Prostate gland (tissue), 2 donors: ENCODE results near the gene PRPF18. TPM values are rescaled to one million over a fixed set of nuclear protein-coding genes. Genes with fewer than 3 reads are reported as not detected.

ENCODE experiments used
- DNase-seq: peaks from one replicate; pipeline ENCODE4 v3.0.0-alpha.2; 2019; ENCODE audit warnings: low spot score
- H3K27ac ChIP-seq, 2 donors: fragments of 200-600 bp; sonication (generic); 2 replicates each; pipeline ENCODE4 v1.5.1; 2017 to 2019
- H3K27me3 ChIP-seq: fragments of 200-600 bp; sonication (generic); replicated peaks from 2 replicates; pipeline ENCODE4 v1.5.1; 2019; ENCODE audit not compliant: insufficient read depth
- H3K36me3 ChIP-seq, 2 donors: fragments of 200-600 bp; sonication (generic); 1 replicate in 1 of 2; 2 replicates in 1 of 2; pipeline versions ENCODE4 v1.5.1 to v1.8.1; 2017 to 2019
- H3K4me1 ChIP-seq: fragments of 200-600 bp; sonication (generic); replicated peaks from 2 replicates; pipeline ENCODE4 v1.5.1; 2019
- H3K4me3 ChIP-seq, 2 donors: fragments of 200-600 bp; sonication (generic); 2 replicates each; pipeline ENCODE4 v1.5.1; 2017 to 2019
- H3K9me3 ChIP-seq: fragments of 200-600 bp; sonication (generic); 2 replicates; pipeline ENCODE4 v1.5.1; 2017
- CTCF ChIP-seq, 4 experiments: fragments of 200-600 bp in 2 of 4; fragments of 450-650 bp in 2 of 4; sonication (generic) in 2 of 4; IDR thresholded peaks; 1 replicate in 3 of 4; 2 replicates in 1 of 4; pipeline ENCODE4 v1.5.1; 2016 to 2019; ENCODE audit warnings: antibody characterized with exemption in 4 of 4, mild to moderate bottlenecking in 2 of 4, moderate library complexity in 2 of 4
- POLR2A ChIP-seq: fragments of 450-650 bp; IDR thresholded peaks from one replicate; pipeline ENCODE4 v1.6.1; 2016; ENCODE audit warnings: antibody characterized with exemption, mild to moderate bottlenecking
- POLR2AphosphoS5 ChIP-seq: sonication (generic); formaldehyde crosslinking; IDR thresholded peaks from one replicate; pipeline ENCODE4 v1.6.1; 2017; ENCODE audit warnings: antibody characterized with exemption
- WGBS: methylation state at CpG from one replicate; pipeline ENCODE4 v1.1.5; 2018; 5-methylcytosine and 5-hydroxymethylcytosine counted together
- intact Hi-C: fragments of 100-400 bp; cut with DNase I; formaldehyde crosslinking; loops from one replicate; pipeline ENCODE4 v1.14.2; 2022
- total RNA-seq, 2 donors: library from RNA; depleted of rRNA; stranded (reverse); fragments of >200 nt; gene quantifications; one replicate each; pipeline ENCODE4 v1.1.0, GENCODE V29; 2016

PRPF18 gene
- total RNA-seq, 2 donors from 2014 or later: 23.1 to 31.1 TPM

- Histone ChIP-seq H3K27ac (no peak overlapping the region), H3K27me3 (no peaks in the 10 kb centered on the region), H3K4me3 (no peak overlapping the region), H3K4me1 (no peaks in the 10 kb centered on the region), H3K9me3 (no peaks in the 10 kb centered on the region), H3K36me3 (no peaks in the 10 kb centered on the region)
- WGBS: 94% methylated on average over 2 of the region's 2 CpGs
- no peak for TF ChIP-seq CTCF (IDR thresholded peaks at IDR 0.05)
- TF ChIP-seq POLR2A: no peak
- no peak for TF ChIP-seq POLR2AphosphoS5
- DNase-seq: no peak
- intact Hi-C loops: no loop called here
Measured at GRCh38 chr10:13594641-13595040, 7.9 kb downstream of the PRPF18 start.

- no peak for DNase-seq
- TF ChIP-seq CTCF (IDR thresholded peaks at IDR 0.05) (no peak), POLR2A (no peak), POLR2AphosphoS5 (no peak)
- Histone ChIP-seq H3K27ac (no peak overlapping the region), H3K36me3 (no peaks in the 10 kb centered on the region), H3K4me3 (no peak overlapping the region), H3K4me1 (no peaks in the 10 kb centered on the region), H3K9me3 (no peaks in the 10 kb centered on the region), H3K27me3 (no peaks in the 10 kb centered on the region)
- intact Hi-C loops: no loop called here
- 40% methylated on average over 5 of the region's 5 CpGs for WGBS
Measured at GRCh38 chr10:13597909-13598308, 11.1 kb downstream of the PRPF18 start.

- Histone ChIP-seq H3K36me3 (no peaks in the 10 kb centered on the region), H3K27ac (no peak overlapping the region), H3K27me3 (no peaks in the 10 kb centered on the region), H3K9me3 (no peaks in the 10 kb centered on the region), H3K4me1 (no peaks in the 10 kb centered on the region), H3K4me3 (no peak overlapping the region)
- DNase-seq: no peak
- TF ChIP-seq POLR2A (no peak), POLR2AphosphoS5 (no peak), CTCF (IDR thresholded peaks at IDR 0.05) (no peak)
- 77% methylated on average over 2 of the region's 2 CpGs for WGBS
- intact Hi-C loops: no loop called here
Measured at GRCh38 chr10:13604357-13605040, 17.7 kb downstream of the PRPF18 start.

- intact Hi-C loops: no loop called here
- Histone ChIP-seq H3K9me3 (no peaks in the 10 kb centered on the region), H3K4me3 (no peak overlapping the region), H3K4me1 (no peaks in the 10 kb centered on the region), H3K27ac (no peak overlapping the region), H3K27me3 (no peaks in the 10 kb centered on the region), H3K36me3 (no peaks in the 10 kb centered on the region)
- TF ChIP-seq POLR2AphosphoS5: peak; percentile 61
- no peak for TF ChIP-seq POLR2A
- peak; percentile 57 for DNase-seq
- WGBS: 36% methylated on average over 8 of the region's 8 CpGs
Measured at GRCh38 chr10:13608246-13608853, 21.6 kb downstream of the PRPF18 start.

GRCh38 chr10:13612654-13613373, 26.0 kb downstream of the PRPF18 start:
- peaks cover 3% of the 10 kb centered on the region for H3K4me1 ChIP-seq
- intact Hi-C loops: loop anchor here (2.0 to 5.0 kb wide), 2 partner anchors 164 to 479 kb away; no protein-coding TSS in a partner anchor

More at GRCh38 chr10:13612654-13613373, 26.0 kb downstream of the PRPF18 start:
- H3K36me3 ChIP-seq: no peaks in the 10 kb centered on the region
- WGBS: 56% methylated on average over 3 of the region's 3 CpGs
- TF ChIP-seq POLR2AphosphoS5: no peak
- no peak for TF ChIP-seq POLR2A
- TF ChIP-seq CTCF (IDR thresholded peaks at IDR 0.05): no peak
- no peak overlapping the region for H3K4me3 ChIP-seq
- H3K27me3 ChIP-seq: no peaks in the 10 kb centered on the region
- H3K9me3 ChIP-seq: no peaks in the 10 kb centered on the region
- no peak for DNase-seq
- H3K27ac ChIP-seq: no peak overlapping the region
